Placental epithelial cell (primary cell): ENCODE data around the gene TMSB4Y. TPM values are rescaled to one million over a fixed set of nuclear protein-coding genes. Genes with fewer than 3 reads are reported as not detected.

Source experiments
- total RNA-seq: library from RNA; depleted of rRNA; stranded (reverse); fragments of >200 nt; gene quantifications from 2 replicates; pipeline ENCODE4 v1.2.3, GENCODE V29; 2012

Gene TMSB4Y
- 3.7 TPM in 1 of 2 replicates, not detected in the other for total RNA-seq

DNA sequence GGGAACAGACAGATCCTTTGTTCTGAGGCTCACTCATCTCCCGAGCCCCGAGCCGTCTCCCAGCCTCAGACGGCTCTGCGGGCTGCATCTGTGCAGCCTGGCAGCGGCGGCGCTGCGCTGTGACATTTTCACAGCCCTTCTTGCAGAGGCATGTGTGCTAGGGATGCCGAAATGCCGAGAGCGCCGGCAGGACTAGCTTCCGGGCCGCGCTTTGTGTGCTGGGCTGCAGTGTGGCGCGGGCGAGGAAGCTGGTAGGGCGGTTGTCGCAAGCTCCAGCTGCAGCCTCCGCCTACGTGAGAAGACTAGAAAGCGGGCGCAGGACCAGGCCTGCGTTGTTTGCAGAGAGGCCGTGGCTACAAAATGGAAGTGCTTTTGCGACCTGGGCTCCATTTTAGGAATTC, at the start of gene TMSB4Y:
Gene TMSB4Y (plus strand): TSS at position 332 of the 401 bp plus-strand sequence.

Other genes with a start within 250 kb of the TMSB4Y start
- gene UTY, start 223.9 kb upstream of the TMSB4Y start, total RNA-seq = 47.4 TPM in 1 of 2 replicates, not detected in the other